ENCODE results near the gene SPDYE3.

SPDYE3 gene

GRCh38 chr7:100371561-100372171, 64.2 kb downstream of the SPDYE3 start:
- DNase-seq (ENCODE audit: low spot score) = no peak
